Suprapubic skin (tissue), 4 donors: Measurements from ENCODE around the gene PKIB. TPM values are rescaled to one million over a fixed set of nuclear protein-coding genes. Genes with fewer than 3 reads are reported as not detected.

Source experiments
- DNase-seq, 2 donors: peaks; one replicate each; pipeline ENCODE4 v3.0.0-alpha.2; 2019; ENCODE audit warnings: low spot score in 2 of 2
- H3K27ac ChIP-seq: fragments of 200-600 bp; sonication (generic); one replicate; pipeline ENCODE4 v1.5.1; 2019
- H3K27me3 ChIP-seq: fragments of 200-600 bp; sonication (generic); one replicate; pipeline ENCODE4 v1.5.1; 2019
- H3K36me3 ChIP-seq: fragments of 200-600 bp; sonication (generic); one replicate; pipeline ENCODE4 v1.5.1; 2019
- H3K4me1 ChIP-seq: fragments of 200-600 bp; sonication (generic); one replicate; pipeline ENCODE4 v1.5.1; 2019
- H3K4me3 ChIP-seq: fragments of 200-600 bp; sonication (generic); one replicate; pipeline ENCODE4 v1.5.1; 2019; ENCODE audit warnings: mild to moderate bottlenecking
- H3K9me3 ChIP-seq: fragments of 200-600 bp; sonication (generic); one replicate; pipeline ENCODE4 v1.5.1; 2019
- EP300 ChIP-seq: sonication (generic); formaldehyde crosslinking; IDR thresholded peaks from one replicate; pipeline ENCODE4 v1.6.1; 2017; ENCODE audit warnings: antibody characterized with exemption
- POLR2A ChIP-seq, 2 donors: fragments of 450-650 bp; IDR thresholded peaks; one replicate each; pipeline ENCODE4 v1.6.1; 2017; ENCODE audit warnings: antibody characterized with exemption in 2 of 2, mild to moderate bottlenecking in 2 of 2, moderate library complexity in 2 of 2
- POLR2AphosphoS5 ChIP-seq, 3 donors: sonication (generic); formaldehyde crosslinking; IDR thresholded peaks; one replicate each; pipeline ENCODE4 v1.6.1; 2017; ENCODE audit warnings: antibody characterized with exemption in 3 of 3
- WGBS: methylation state at CpG from one replicate; pipeline ENCODE4 v1.1.5; 2018; 5-methylcytosine and 5-hydroxymethylcytosine counted together
- total RNA-seq, 4 donors: library from RNA; depleted of rRNA; stranded (reverse); fragments of >200 nt; gene quantifications; one replicate each; pipeline ENCODE4 v1.1.0, GENCODE V29; 2016
- TF ChIP-seq, protein P1 (sequence below), 2 donors: fragments of 200-600 bp in 1 of 2; fragments of 450-650 bp in 1 of 2; sonication (generic) in 1 of 2; IDR thresholded peaks; one replicate each; pipeline ENCODE4 v1.5.1; 2016 to 2019; ENCODE audit warnings: antibody characterized with exemption in 2 of 2, mild to moderate bottlenecking in 1 of 2, moderate library complexity in 1 of 2

PKIB gene
- total RNA-seq, 4 donors from 2014 or later = 6.4 to 12.0 (median 8.2) TPM

- Histone ChIP-seq H3K4me3 (no peak overlapping the region), H3K4me1 (no peaks in the 10 kb centered on the region), H3K9me3 (no peaks in the 10 kb centered on the region), H3K27ac (no peak overlapping the region), H3K27me3 (no peaks in the 10 kb centered on the region), H3K36me3 (no peaks in the 10 kb centered on the region)
- TF ChIP-seq POLR2AphosphoS5 (IDR thresholded peaks at IDR 0.05) (no peak), POLR2A (IDR thresholded peaks at IDR 0.05) (no peak), EP300 (no peak)
- TF ChIP-seq, protein P1, sequence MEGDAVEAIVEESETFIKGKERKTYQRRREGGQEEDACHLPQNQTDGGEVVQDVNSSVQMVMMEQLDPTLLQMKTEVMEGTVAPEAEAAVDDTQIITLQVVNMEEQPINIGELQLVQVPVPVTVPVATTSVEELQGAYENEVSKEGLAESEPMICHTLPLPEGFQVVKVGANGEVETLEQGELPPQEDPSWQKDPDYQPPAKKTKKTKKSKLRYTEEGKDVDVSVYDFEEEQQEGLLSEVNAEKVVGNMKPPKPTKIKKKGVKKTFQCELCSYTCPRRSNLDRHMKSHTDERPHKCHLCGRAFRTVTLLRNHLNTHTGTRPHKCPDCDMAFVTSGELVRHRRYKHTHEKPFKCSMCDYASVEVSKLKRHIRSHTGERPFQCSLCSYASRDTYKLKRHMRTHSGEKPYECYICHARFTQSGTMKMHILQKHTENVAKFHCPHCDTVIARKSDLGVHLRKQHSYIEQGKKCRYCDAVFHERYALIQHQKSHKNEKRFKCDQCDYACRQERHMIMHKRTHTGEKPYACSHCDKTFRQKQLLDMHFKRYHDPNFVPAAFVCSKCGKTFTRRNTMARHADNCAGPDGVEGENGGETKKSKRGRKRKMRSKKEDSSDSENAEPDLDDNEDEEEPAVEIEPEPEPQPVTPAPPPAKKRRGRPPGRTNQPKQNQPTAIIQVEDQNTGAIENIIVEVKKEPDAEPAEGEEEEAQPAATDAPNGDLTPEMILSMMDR (IDR thresholded peaks at IDR 0.05) = no peak
- DNase-seq = no peak
- WGBS = 50% methylated on average over 1 of the region's 1 CpG
Measured at GRCh38 chr6:122677406-122677805, 67.2 kb downstream of the PKIB start.

DNA sequence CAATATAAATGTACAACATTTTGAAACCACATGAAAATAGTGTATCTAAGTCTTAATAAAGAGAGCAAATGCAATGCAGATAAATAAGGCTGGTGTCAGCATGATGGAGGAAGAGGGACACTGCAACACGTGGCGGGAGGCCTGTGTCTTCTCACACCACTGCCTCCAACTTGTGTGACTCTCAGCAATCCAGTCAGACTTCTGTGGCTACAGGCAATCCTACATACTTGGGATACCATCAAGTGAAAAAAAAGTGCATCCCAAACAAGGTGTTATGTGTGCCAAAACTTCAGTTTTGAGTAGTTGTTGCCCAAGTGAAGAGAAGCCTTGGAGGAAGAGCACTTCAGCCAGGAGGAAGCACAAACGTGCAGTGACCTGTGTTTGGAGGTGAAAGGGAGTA lies 68.6 kb downstream of the PKIB start:
- H3K4me3 ChIP-seq = no peak overlapping the region
- no peaks in the 10 kb centered on the region for H3K4me1 ChIP-seq
- H3K27ac ChIP-seq = no peak overlapping the region
- 62% methylated on average over 3 of the region's 3 CpGs for WGBS
- no peaks in the 10 kb centered on the region for H3K9me3 ChIP-seq
- no peak for TF ChIP-seq EP300
- TF ChIP-seq POLR2A (IDR thresholded peaks at IDR 0.05) = no peak
- no peak for TF ChIP-seq POLR2AphosphoS5 (IDR thresholded peaks at IDR 0.05)
- TF ChIP-seq, protein P1 (IDR thresholded peaks at IDR 0.05) = no peak
- H3K27me3 ChIP-seq = no peaks in the 10 kb centered on the region
- H3K36me3 ChIP-seq = no peaks in the 10 kb centered on the region
- DNase-seq = no peak

DNA sequence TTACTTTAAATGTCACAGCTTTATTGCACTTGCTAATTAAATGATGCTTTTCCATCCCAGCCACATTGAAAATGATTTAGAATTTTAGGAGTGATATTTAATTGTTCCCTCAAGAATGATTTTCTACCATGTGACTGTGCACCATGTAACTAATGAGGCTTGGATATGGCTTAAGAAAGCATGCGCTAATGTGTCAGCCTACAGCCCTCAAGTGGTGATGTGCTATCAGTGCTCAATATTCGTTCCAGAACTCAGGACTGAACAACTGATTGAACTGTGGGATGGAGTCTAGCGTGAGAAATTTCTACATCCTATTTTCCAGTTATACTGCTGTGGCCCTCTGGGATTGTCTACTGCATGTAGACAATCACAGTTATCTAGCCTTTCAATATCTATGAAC lies 71.5 kb downstream of the PKIB start:
- TF ChIP-seq POLR2AphosphoS5 (IDR thresholded peaks at IDR 0.05) (no peak), POLR2A (IDR thresholded peaks at IDR 0.05) (no peak), EP300 (no peak)
- TF ChIP-seq, protein P1 (IDR thresholded peaks at IDR 0.05) = no peak
- Histone ChIP-seq H3K36me3 (no peaks in the 10 kb centered on the region), H3K9me3 (no peaks in the 10 kb centered on the region), H3K4me3 (no peak overlapping the region), H3K4me1 (no peaks in the 10 kb centered on the region), H3K27me3 (no peaks in the 10 kb centered on the region), H3K27ac (no peak overlapping the region)
- DNase-seq = no peak
- WGBS = 90% methylated on average over 3 of the region's 3 CpGs

DNA sequence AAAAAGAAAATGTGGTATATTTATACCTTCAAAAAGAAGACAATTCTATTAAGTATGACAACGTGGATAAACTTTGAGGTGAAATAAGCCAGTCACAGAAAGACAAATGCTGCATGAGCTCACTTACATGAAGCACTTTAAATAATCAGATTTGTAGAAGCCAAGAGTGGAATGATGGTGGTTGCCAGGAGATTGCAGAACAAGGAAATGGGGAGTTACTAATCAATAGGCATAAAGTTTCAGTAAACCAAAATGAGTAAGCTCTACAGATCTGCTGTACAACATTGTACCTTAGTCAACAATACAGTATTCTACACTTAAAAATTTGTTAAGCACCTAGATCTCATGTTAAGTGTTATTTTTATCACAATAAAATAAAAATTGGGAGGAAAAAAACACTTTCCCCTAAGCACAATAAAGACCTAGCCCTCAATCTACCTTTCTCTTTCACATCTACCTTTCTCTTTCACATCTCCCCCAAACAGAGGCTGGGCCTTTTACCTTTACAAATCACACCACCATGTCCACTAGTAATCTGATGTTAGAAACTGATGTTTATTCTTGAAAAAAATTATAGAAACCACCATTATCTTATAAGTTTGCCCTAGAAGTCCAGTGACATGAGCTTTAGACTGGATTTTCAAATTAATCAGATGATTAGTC lies 73.9 kb downstream of the PKIB start:
- Histone ChIP-seq H3K27ac (no peak overlapping the region), H3K9me3 (no peaks in the 10 kb centered on the region), H3K27me3 (no peaks in the 10 kb centered on the region), H3K36me3 (no peaks in the 10 kb centered on the region), H3K4me1 (no peaks in the 10 kb centered on the region), H3K4me3 (no peak overlapping the region)
- no peak for DNase-seq
- WGBS = 66% methylated on average over 1 of the region's 1 CpG
- TF ChIP-seq EP300 = no peak
- no peak for TF ChIP-seq POLR2A (IDR thresholded peaks at IDR 0.05)

GRCh38 chr6:122692175-122692598 lies 82.0 kb downstream of the PKIB start:
- no peak for TF ChIP-seq POLR2A (IDR thresholded peaks at IDR 0.05)
- no peak for TF ChIP-seq EP300
- no peak for TF ChIP-seq POLR2AphosphoS5 (IDR thresholded peaks at IDR 0.05)
- TF ChIP-seq, protein P1 (IDR thresholded peaks at IDR 0.05) = no peak
- no peak overlapping the region for H3K4me3 ChIP-seq
- no peaks in the 10 kb centered on the region for H3K27me3 ChIP-seq
- no peaks in the 10 kb centered on the region for H3K4me1 ChIP-seq
- WGBS = 63% methylated on average over 3 of the region's 3 CpGs
- no peak for DNase-seq
- H3K27ac ChIP-seq = no peak overlapping the region
- no peaks in the 10 kb centered on the region for H3K36me3 ChIP-seq
- no peaks in the 10 kb centered on the region for H3K9me3 ChIP-seq
